ENCODE measurements around the gene GRIP1. TPM values are rescaled to one million over a fixed set of nuclear protein-coding genes. Genes with fewer than 3 reads are reported as not detected.

The GRIP1 gene
- total and polyA plus RNA-seq, 2 of the 4 experiments (the other 2 are of a cell fraction) = under 0.01 to 0.07 TPM

DNA sequence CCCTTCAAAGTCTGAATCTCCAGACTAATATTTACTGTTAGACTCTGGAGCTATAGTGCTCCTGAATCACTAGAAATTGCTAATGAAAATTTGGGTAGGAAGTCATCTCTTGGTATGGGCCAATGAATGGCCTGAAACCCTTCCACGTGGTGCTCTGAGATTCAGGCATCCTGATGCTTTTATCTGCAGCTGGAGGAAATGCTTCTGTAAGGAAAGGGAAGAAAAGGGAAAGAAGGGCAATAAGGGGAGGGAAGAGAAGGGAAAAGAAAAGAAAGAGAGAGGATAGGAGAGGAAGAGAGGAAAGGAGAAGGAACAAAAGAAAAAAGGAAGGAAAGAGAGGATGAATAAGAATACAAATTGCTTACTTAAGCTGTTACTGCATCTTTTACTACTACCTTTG is 182.3 kb downstream of the GRIP1 start:
- Histone ChIP-seq H3K9ac (ENCODE audit: low read depth, low read length) (no peak overlapping the region), H2BK5ac (ENCODE audit: low read depth, low read length, poor library complexity, severe bottlenecking) (no peak overlapping the region), H3K14ac (replicated peaks; ENCODE audit: low read depth, low read length) (no peak overlapping the region), H3K36me3 (ENCODE audit: control insufficient read depth, insufficient read depth, low read length) (no peaks in the 10 kb centered on the region), H3K4ac (ENCODE audit: low read depth, low read length) (no peak overlapping the region), H2AK9ac (replicated peaks; ENCODE audit: low read depth, low read length, poor library complexity) (no peak overlapping the region), H3K79me1 (ENCODE audit: low read depth in 1 of 2, low read length in 2 of 2) (no peaks in the 10 kb centered on the region), H3K4me3 (ENCODE audit: insufficient read depth, low read depth, low read length) (no peak overlapping the region), H3K9me1 (ENCODE audit: insufficient read depth, low read length) (no peaks in the 10 kb centered on the region), H4K8ac (ENCODE audit: low read depth in 2 of 2, low read length in 2 of 2) (no peak overlapping the region), H3K27ac (ENCODE audit: insufficient read depth, low read length) (no peak overlapping the region), H3K4me2 (ENCODE audit: low read depth, low read length) (no peak overlapping the region), H2BK120ac (ENCODE audit: low read depth, low read length) (no peak overlapping the region), H3K18ac (ENCODE audit: low read depth, low read length) (no peak overlapping the region), H4K91ac (ENCODE audit: insufficient read depth, low read depth, low read length) (no peak overlapping the region), H3K23ac (ENCODE audit: low read depth, low read length) (no peak overlapping the region), H3K56ac (ENCODE audit: extremely low read depth, insufficient read depth, low read length) (no peak overlapping the region), H2BK15ac (ENCODE audit: low read depth, low read length) (no peak overlapping the region), H2AFZ (replicated peaks; ENCODE audit: low read length, poor library complexity) (no peak overlapping the region), H3K27me3 (ENCODE audit: control insufficient read depth, insufficient read depth, low read length) (no peaks in the 10 kb centered on the region), H3K4me1 (ENCODE audit: control insufficient read depth, insufficient read depth, low read length) (no peaks in the 10 kb centered on the region), H4K20me1 (ENCODE audit: insufficient read depth, low read length) (no peaks in the 10 kb centered on the region), H2AK5ac (ENCODE audit: low read depth, low read length) (no peak overlapping the region), H3K9me3 (ENCODE audit: control insufficient read depth, insufficient read depth, low read length) (no peaks in the 10 kb centered on the region), H4K5ac (ENCODE audit: low read depth, low read length) (no peak overlapping the region), H2BK20ac (ENCODE audit: low read depth, low read length) (no peak overlapping the region)
- POLR2A ChIA-PET (ENCODE audit: unreplicated experiment) = no interaction called here
- intact Hi-C loops (cut with micrococcal nuclease) (no loop called here), dilution Hi-C loops (cut with HindIII; ENCODE audit: low sequenced_read_pairs, unreplicated experiment) (no loop called here), in situ Hi-C loops (cut with MboI; ENCODE audit: low sequenced_read_pairs) (no loop called here)
- ATAC-seq (ENCODE audit: low read depth) (no peak), DNase-seq (no peak)
- CTCF ChIA-PET = interaction anchor here (0.6 to 1.0 kb wide), 2 partner anchors 52 to 227 kb away, joined by 3 to 4 read pairs; no protein-coding TSS in a partner anchor
- TF ChIP-seq RAD21 (IDR thresholded peaks at IDR 0.05; ENCODE audit: low read length) (no peak), RCOR1 (IDR thresholded peaks at IDR 0.05; ENCODE audit: insufficient replicate concordance, low read length) (no peak), RFX5 (IDR thresholded peaks at IDR 0.05; ENCODE audit: low read depth, low read length) (no peak), MXI1 (IDR thresholded peaks at IDR 0.05; ENCODE audit: borderline replicate concordance, low read depth, low read length) (no peak), CHD1 (IDR thresholded peaks at IDR 0.05; ENCODE audit: low read depth, low read length) (no peak), SMC3 (IDR thresholded peaks at IDR 0.05; ENCODE audit: low read depth, low read length) (no peak), POLR2A (IDR thresholded peaks at IDR 0.05; ENCODE audit: low read depth, low read length) (no peak), MAZ (IDR thresholded peaks at IDR 0.05; ENCODE audit: borderline replicate concordance, low read depth, low read length) (no peak), CEBPB (IDR thresholded peaks at IDR 0.05; ENCODE audit: low read depth, low read length) (no peak), MAFK (IDR thresholded peaks at IDR 0.05; ENCODE audit: low read depth, low read length) (no peak), FOS (IDR thresholded peaks at IDR 0.05; ENCODE audit: low read depth, low read length) (no peak), BHLHE40 (IDR thresholded peaks at IDR 0.05; ENCODE audit: low read depth, low read length) (no peak), NFE2L2 (IDR thresholded peaks at IDR 0.05; ENCODE audit: low read depth, low read length) (no peak)
- TF ChIP-seq, protein P1, sequence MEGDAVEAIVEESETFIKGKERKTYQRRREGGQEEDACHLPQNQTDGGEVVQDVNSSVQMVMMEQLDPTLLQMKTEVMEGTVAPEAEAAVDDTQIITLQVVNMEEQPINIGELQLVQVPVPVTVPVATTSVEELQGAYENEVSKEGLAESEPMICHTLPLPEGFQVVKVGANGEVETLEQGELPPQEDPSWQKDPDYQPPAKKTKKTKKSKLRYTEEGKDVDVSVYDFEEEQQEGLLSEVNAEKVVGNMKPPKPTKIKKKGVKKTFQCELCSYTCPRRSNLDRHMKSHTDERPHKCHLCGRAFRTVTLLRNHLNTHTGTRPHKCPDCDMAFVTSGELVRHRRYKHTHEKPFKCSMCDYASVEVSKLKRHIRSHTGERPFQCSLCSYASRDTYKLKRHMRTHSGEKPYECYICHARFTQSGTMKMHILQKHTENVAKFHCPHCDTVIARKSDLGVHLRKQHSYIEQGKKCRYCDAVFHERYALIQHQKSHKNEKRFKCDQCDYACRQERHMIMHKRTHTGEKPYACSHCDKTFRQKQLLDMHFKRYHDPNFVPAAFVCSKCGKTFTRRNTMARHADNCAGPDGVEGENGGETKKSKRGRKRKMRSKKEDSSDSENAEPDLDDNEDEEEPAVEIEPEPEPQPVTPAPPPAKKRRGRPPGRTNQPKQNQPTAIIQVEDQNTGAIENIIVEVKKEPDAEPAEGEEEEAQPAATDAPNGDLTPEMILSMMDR (conservative IDR thresholded peaks at IDR 0.05; ENCODE audit: low read depth, low read length) = no peak
- TF ChIP-seq, protein P2, sequence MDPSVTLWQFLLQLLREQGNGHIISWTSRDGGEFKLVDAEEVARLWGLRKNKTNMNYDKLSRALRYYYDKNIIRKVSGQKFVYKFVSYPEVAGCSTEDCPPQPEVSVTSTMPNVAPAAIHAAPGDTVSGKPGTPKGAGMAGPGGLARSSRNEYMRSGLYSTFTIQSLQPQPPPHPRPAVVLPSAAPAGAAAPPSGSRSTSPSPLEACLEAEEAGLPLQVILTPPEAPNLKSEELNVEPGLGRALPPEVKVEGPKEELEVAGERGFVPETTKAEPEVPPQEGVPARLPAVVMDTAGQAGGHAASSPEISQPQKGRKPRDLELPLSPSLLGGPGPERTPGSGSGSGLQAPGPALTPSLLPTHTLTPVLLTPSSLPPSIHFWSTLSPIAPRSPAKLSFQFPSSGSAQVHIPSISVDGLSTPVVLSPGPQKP (IDR thresholded peaks at IDR 0.05; ENCODE audit: borderline replicate concordance, low read depth, low read length) = no peak
- TF ChIP-seq, protein P3, sequence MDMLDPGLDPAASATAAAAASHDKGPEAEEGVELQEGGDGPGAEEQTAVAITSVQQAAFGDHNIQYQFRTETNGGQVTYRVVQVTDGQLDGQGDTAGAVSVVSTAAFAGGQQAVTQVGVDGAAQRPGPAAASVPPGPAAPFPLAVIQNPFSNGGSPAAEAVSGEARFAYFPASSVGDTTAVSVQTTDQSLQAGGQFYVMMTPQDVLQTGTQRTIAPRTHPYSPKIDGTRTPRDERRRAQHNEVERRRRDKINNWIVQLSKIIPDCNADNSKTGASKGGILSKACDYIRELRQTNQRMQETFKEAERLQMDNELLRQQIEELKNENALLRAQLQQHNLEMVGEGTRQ (IDR thresholded peaks at IDR 0.05; ENCODE audit: low read depth, low read length) = no peak
- WGBS, 2 experiments (ENCODE audit: extremely low coverage in 2 of 2, insufficient read length in 1 of 2) = no CpG with 5 or more reads among the region's 1 CpG
- BruUV-seq (replicated peaks) = no TSS peak
